K562 (cell line): ENCODE results near the gene CDC6. TPM values are rescaled to one million over a fixed set of nuclear protein-coding genes. Genes with fewer than 3 reads are reported as not detected.
A peak's percentile ranks its signal among the peaks of the same experiment; 100 is the strongest.

ENCODE experiments used
- ATAC-seq: fragments of 200-7000 bp; cut with Tn5 transposase; 3 replicates; pipeline ENCODE4 v1.9.1; 2020; ENCODE audit warnings: moderate library complexity
- BruUV-seq: library from RNA; stranded (reverse); fragments of 400-500 nt; replicated peaks from 2 replicates; lab custom pipeline; 2021; lab: Mats Ljungman, UMichigan
- CTCF ChIA-PET: fragments of 300-600 bp; formaldehyde crosslinking; extraction: SDS; loops from one replicate; lab custom pipeline; 2021; ENCODE audit warnings: low intra/inter-chr PET ratio; lab: Yijun Ruan, JAX
- POLR2A ChIA-PET: fragments of 300-600, 350-650 bp; sonication (Branson Sonifier 250); formaldehyde crosslinking; extraction: SDS; loops from one replicate; lab custom pipeline; 2021; ENCODE audit warnings: antibody characterized with exemption, inconsistent platforms; lab: Yijun Ruan, JAX
- DNase-seq, 4 experiments: peaks; one replicate each; pipeline versions ENCODE4 v3.0.0 to v3.0.0-alpha.2; 2011 to 2018; ENCODE audit warnings: low spot score in 3 of 4, mixed read lengths in 3 of 4; ENCODE audit errors: extremely low read depth in 1 of 4
- FAIRE-seq: peaks from 2 replicates; lab custom pipeline; 2011; peaks lifted over from hg19 to GRCh38; lab: Jason Lieb, UNC
- H2AFZ ChIP-seq: 2 replicates; pipeline ENCODE4 v1.6.0; 2011; ENCODE audit warnings: low read depth, low read length, control low read depth, inconsistent platforms
- H3K27ac ChIP-seq: fragments of 200-600 bp; 3 replicates; pipeline ENCODE4 v1.8.0; 2011; ENCODE audit warnings: low read depth, mild to moderate bottlenecking, control low read depth, inconsistent platforms, low read length, moderate library complexity, mixed read lengths; ENCODE audit errors: extremely low read depth
- H3K27me3 ChIP-seq, 2 experiments: fragments of 300-600 bp in 1 of 2; 2 replicates in 1 of 2; 3 replicates in 1 of 2; pipeline versions ENCODE4 v1.6.0 to v1.8.0; 2011; ENCODE audit warnings: inconsistent platforms in 2 of 2, low read length in 2 of 2, mild to moderate bottlenecking in 1 of 2, mixed read lengths in 1 of 2, moderate library complexity in 1 of 2; ENCODE audit not compliant: control insufficient read depth in 2 of 2, insufficient read depth in 2 of 2
- H3K36me3 ChIP-seq: fragments of 300-600 bp; 3 replicates; pipeline ENCODE4 v1.8.0; 2011; ENCODE audit warnings: mild to moderate bottlenecking, low read length, inconsistent platforms; ENCODE audit not compliant: control insufficient read depth, insufficient read depth
- H3K4me1 ChIP-seq, 2 experiments: fragments of 200-600 bp in 1 of 2; replicated peaks in 1 of 2; 2 replicates in 1 of 2; 3 replicates in 1 of 2; pipeline versions ENCODE4 v1.5.1 to v1.8.0; 2011; ENCODE audit warnings: inconsistent platforms in 2 of 2, low read length in 2 of 2, mild to moderate bottlenecking in 1 of 2, mixed read lengths in 1 of 2, moderate library complexity in 1 of 2; ENCODE audit not compliant: control insufficient read depth in 2 of 2, insufficient read depth in 2 of 2
- H3K4me2 ChIP-seq: 2 replicates; pipeline ENCODE4 v1.6.1; 2011; ENCODE audit warnings: low read length, control low read depth, inconsistent platforms, mixed read lengths; ENCODE audit not compliant: insufficient read depth
- H3K4me3 ChIP-seq: fragments of 200-600 bp; sonication (generic), shearing (Covaris generic); 2 replicates; pipeline ENCODE4 v1.5.1; 2016; ENCODE audit warnings: control low read depth, inconsistent platforms
- H3K79me2 ChIP-seq: fragments of 200-600 bp; 3 replicates; pipeline ENCODE4 v1.8.0; 2011; ENCODE audit warnings: low read length, inconsistent platforms; ENCODE audit not compliant: control insufficient read depth, insufficient read depth
- H3K9ac ChIP-seq, 2 experiments: 2 replicates each; pipeline versions ENCODE4 v1.6.0 to v1.6.1; 2011; ENCODE audit warnings: low read depth in 2 of 2, low read length in 2 of 2, control low read depth in 1 of 2, inconsistent platforms in 1 of 2, mild to moderate bottlenecking in 1 of 2, mixed read lengths in 1 of 2; ENCODE audit not compliant: insufficient read depth in 1 of 2
- H3K9me1 ChIP-seq: one replicate; pipeline ENCODE4 v1.6.0; 2011; ENCODE audit warnings: inconsistent platforms, mild to moderate bottlenecking, low read length, moderate library complexity; ENCODE audit not compliant: control insufficient read depth, insufficient read depth
- H3K9me3 ChIP-seq: replicated peaks from 2 replicates; pipeline ENCODE4 v1.5.1; 2011; ENCODE audit warnings: low read depth, low read length, inconsistent platforms; ENCODE audit not compliant: control insufficient read depth, insufficient read depth
- H4K20me1 ChIP-seq: replicated peaks from 2 replicates; pipeline ENCODE4 v1.6.1; 2011; ENCODE audit warnings: low read length, inconsistent platforms, mixed read lengths; ENCODE audit not compliant: control insufficient read depth, insufficient read depth
- EWSR1 ChIP-seq: fragments of 450-650 bp; IDR thresholded peaks from 2 replicates; pipeline ENCODE4 v1.6.1; 2018; ENCODE audit warnings: borderline replicate concordance, mild to moderate bottlenecking, low read depth, moderate library complexity; ENCODE audit not compliant: partially characterized antibody
- FOXA3 ChIP-seq, 2 experiments: fragments of 450-650 bp in 1 of 2; sonication (generic) in 1 of 2; formaldehyde crosslinking; IDR thresholded peaks in 1 of 2; conservative IDR thresholded peaks in 1 of 2; 2 replicates each; pipeline versions ENCODE4 v1.4.0 to v1.8.0; 2020 to 2022; ENCODE audit warnings: mild to moderate bottlenecking in 2 of 2, missing genetic modification reagents in 1 of 2
- GMEB1 ChIP-seq: fragments of 250-450 bp; sonication (Bioruptor Pico); IDR thresholded peaks from 2 replicates; pipeline ENCODE4 v1.4.0; 2020; ENCODE audit warnings: mild to moderate bottlenecking
- ZNF134 ChIP-seq: fragments of 250-450 bp; sonication (Bioruptor Pico); conservative IDR thresholded peaks from 2 replicates; pipeline ENCODE4 v1.4.0; 2020
- ZNF311 ChIP-seq: fragments of 250-450 bp; sonication (Bioruptor Pico); IDR thresholded peaks from 2 replicates; pipeline ENCODE4 v1.4.0; 2020; ENCODE audit warnings: mild to moderate bottlenecking, moderate library complexity
- ZNF740 ChIP-seq, 3 experiments: fragments of 200-800 bp in 1 of 3; sonication (Bioruptor generic) in 1 of 3; sonication (generic) in 1 of 3; formaldehyde crosslinking in 1 of 3; IDR thresholded peaks; 2 replicates each; pipeline versions ENCODE4 v1.6.1 to v1.8.0; 2016 to 2022; ENCODE audit warnings: mild to moderate bottlenecking in 2 of 3, missing compliant biosample characterization in 2 of 3, missing genetic modification characterization in 2 of 3, missing genetic modification reagents in 1 of 3
- WGBS: fragments of 100-300 bp; shearing (Covaris generic); methylation state at CpG from one replicate; pipeline ENCODE4 v1.1.6; 2016; ENCODE audit warnings: low coverage, mixed read lengths; ENCODE audit not compliant: insufficient coverage; ENCODE audit errors: missing lambda C conversion rate; 5-methylcytosine and 5-hydroxymethylcytosine counted together
- in situ Hi-C: fragments of 300-500 bp; cut with MboI; formaldehyde crosslinking; loops from 4 replicates; pipeline ENCODE4 v1.15.0; 2018; ENCODE audit warnings: inconsistent platforms, mixed read lengths
- intact Hi-C: fragments of 100-400 bp; cut with micrococcal nuclease; formaldehyde crosslinking; loops from 2 replicates; pipeline ENCODE4 v1.14.2; 2022
- polyA plus RNA-seq, 8 experiments: library from polyadenylated mRNA; depleted of rRNA in 4 of 8; stranded (reverse) in 5 of 8; unstranded in 3 of 8; fragments of >200 nt; fragmentation: Nextera tagmentation in 2 of 8; fragmentation: Illumina TruSeq in 1 of 8; extraction: Ambion mirVana in 2 of 8; extraction: Trizol in 1 of 8; gene quantifications; 2 replicates each; pipeline versions ENCODE4 v1.2.1 to v1.2.3, GENCODE V29; 2011 to 2014; ENCODE audit warnings: inconsistent platforms in 1 of 8, missing spikeins in 1 of 8
- total RNA-seq, 7 experiments: library from RNA; depleted of rRNA in 6 of 7; stranded (reverse); fragments of >200 nt in 6 of 7; fragmentation: Illumina TruSeq in 2 of 7; extraction: Trizol in 2 of 7; gene quantifications; 2 replicates each; pipeline versions ENCODE4 v1.2.1 to v1.2.3, GENCODE V29; 2011 to 2021; ENCODE audit warnings: low replicate concordance in 1 of 7

CDC6 gene
- total and polyA plus RNA-seq, 9 of the 15 experiments (the other 6 are each of a cell fraction or from before 2014, with no cell fraction given), result 29.6 to 141 (median 106) TPM

GRCh38 chr17:40323391-40324381 lies 36.0 kb downstream of the CDC6 start:
- H3K79me2 ChIP-seq, result peaks cover 94% of the 10 kb centered on the region

More at GRCh38 chr17:40323391-40324381, 36.0 kb downstream of the CDC6 start:
- no peak for DNase-seq
- Histone ChIP-seq H3K9ac (peak overlapping the region in 1 of 2 experiments; percentile 79; a peak in 2 of 4 replicates), H3K4me1 (peaks cover 39 to 70% of the 10 kb centered on the region in 2 experiments), H3K27me3 (no peaks in the 10 kb centered on the region), H3K27ac (peak overlapping the region; percentile 87; the same call in 2 of the 3 replicates), H4K20me1 (peaks cover 10% of the 10 kb centered on the region), H2AFZ (no peak overlapping the region), H3K36me3 (no peaks in the 10 kb centered on the region), H3K4me2 (no peak overlapping the region), H3K9me3 (no peaks in the 10 kb centered on the region), H3K9me1 (peaks cover 6% of the 10 kb centered on the region)
- ATAC-seq, result no peak
- no peak for FAIRE-seq
- POLR2A ChIA-PET, result interaction anchor here (0.6 to 1.5 kb wide), 4 partner anchors 8 to 304 kb away, joined by 3 to 10 read pairs (median 3); no protein-coding TSS in a partner anchor
- in situ Hi-C loops (no loop called here), intact Hi-C loops (no loop called here)
- BruUV-seq, result no TSS peak
- 66% methylated on average over 7 of the region's 10 CpGs for WGBS
- CTCF ChIA-PET, result no interaction called here
- TF ChIP-seq EWSR1, result no peak
- 0 out of 2 replicates have a peak, but pooled peaks have one; percentile 29 for TF ChIP-seq ZNF740 (CRISPR knock-in tag; IDR thresholded peaks at IDR 0.05)
- TF ChIP-seq ZNF740 (tag; IDR thresholded peaks at IDR 0.05), result no peak
- TF ChIP-seq ZNF311 (CRISPR knock-in tag), result no peak
- TF ChIP-seq FOXA3 (CRISPR knock-in tag; conservative IDR thresholded peaks at IDR 0.05 in 1 of 2, IDR thresholded peaks at IDR 0.05 in 1 of 2), result no peak
- TF ChIP-seq ZNF134 (CRISPR knock-in tag), result no peak
- TF ChIP-seq GMEB1 (CRISPR knock-in tag), result no peak
- TF ChIP-seq, all 486 proteins: peak for 1
- no peak overlapping the region for H3K4me3 ChIP-seq
